ENCODE data around the gene UBE2E1.

Gene UBE2E1

GRCh38 chr3:23919628-23920027, 113.9 kb downstream of the UBE2E1 start:
- H3K4me3 ChIP-seq (ENCODE audit: low read length) = no peak overlapping the region
- TF ChIP-seq CTCF (conservative IDR thresholded peaks at IDR 0.05; ENCODE audit: low read length) = no peak
- no peak for DNase-seq (ENCODE audit: low read depth)

- no peak for DNase-seq (ENCODE audit: low read depth)
- no peak for TF ChIP-seq CTCF (conservative IDR thresholded peaks at IDR 0.05; ENCODE audit: low read length)
- H3K4me3 ChIP-seq (ENCODE audit: low read length) = no peak overlapping the region
Observed at GRCh38 chr3:23920151-23920655, 114.4 kb downstream of the UBE2E1 start.

- H3K4me3 ChIP-seq (ENCODE audit: low read length) = no peak overlapping the region
- no peak for DNase-seq (ENCODE audit: low read depth)
- no peak for TF ChIP-seq CTCF (conservative IDR thresholded peaks at IDR 0.05; ENCODE audit: low read length)
Observed at GRCh38 chr3:23921052-23921511, 115.3 kb downstream of the UBE2E1 start.

GRCh38 chr3:23923786-23924185, 118.0 kb downstream of the UBE2E1 start:
- DNase-seq (ENCODE audit: low read depth) = peak; percentile 36
- H3K4me3 ChIP-seq (ENCODE audit: low read length) = no peak overlapping the region
- no peak for TF ChIP-seq CTCF (conservative IDR thresholded peaks at IDR 0.05; ENCODE audit: low read length)

GRCh38 chr3:23926246-23926645, 120.5 kb downstream of the UBE2E1 start:
- no peak for DNase-seq (ENCODE audit: low read depth)
- no peak overlapping the region for H3K4me3 ChIP-seq (ENCODE audit: low read length)
- no peak for TF ChIP-seq CTCF (conservative IDR thresholded peaks at IDR 0.05; ENCODE audit: low read length)

- DNase-seq (ENCODE audit: low read depth) = no peak
- TF ChIP-seq CTCF (conservative IDR thresholded peaks at IDR 0.05; ENCODE audit: low read length) = peak; percentile 27
- no peak overlapping the region for H3K4me3 ChIP-seq (ENCODE audit: low read length)
Observed at GRCh38 chr3:23926736-23927135, 121.0 kb downstream of the UBE2E1 start.

GRCh38 chr3:23928524-23928923, 122.8 kb downstream of the UBE2E1 start:
- TF ChIP-seq CTCF (conservative IDR thresholded peaks at IDR 0.05; ENCODE audit: low read length) = no peak
- no peak for DNase-seq (ENCODE audit: low read depth)
- no peak overlapping the region for H3K4me3 ChIP-seq (ENCODE audit: low read length)

Measured in AG10803 (cell line).